ENCODE data around the gene AGAP1. TPM values are rescaled to one million over a fixed set of nuclear protein-coding genes. Genes with fewer than 3 reads are reported as not detected.
"Not testable (repeated sequence)": the region's sequence is repeated elsewhere in the genome, so short reads cannot be mapped to it uniquely, and the experiment has no call there.

Gene AGAP1
- total RNA-seq, 1 donor from 2014 or later: 39.0 TPM

- no peak overlapping the region for H3K27ac Mint-ChIP-seq (ENCODE audit: unreplicated experiment)
- TF ChIP-seq CTCF (IDR thresholded peaks at IDR 0.05): no peak
- peaks cover 12% of the 10 kb centered on the region for H3K9me3 Mint-ChIP-seq (ENCODE audit: low read depth)
- H3K36me3 Mint-ChIP-seq (ENCODE audit: low read depth): peaks cover 7% of the 10 kb centered on the region
- DNase-seq (ENCODE audit: low spot score): no peak
- H3K27me3 Mint-ChIP-seq (ENCODE audit: low read depth): no peaks in the 10 kb centered on the region
- no peak overlapping the region for H3K4me3 Mint-ChIP-seq (ENCODE audit: unreplicated experiment)
- H3K4me1 Mint-ChIP-seq (ENCODE audit: low read depth): peaks cover 6% of the 10 kb centered on the region
Observed at GRCh38 chr2:236057375-236057774, 563.5 kb downstream of the AGAP1 start.

GRCh38 chr2:236061497-236061896, 567.7 kb downstream of the AGAP1 start:
- DNase-seq (ENCODE audit: low spot score): no peak
- H3K36me3 Mint-ChIP-seq (ENCODE audit: low read depth): peaks cover 7% of the 10 kb centered on the region
- peaks cover 12% of the 10 kb centered on the region for H3K9me3 Mint-ChIP-seq (ENCODE audit: low read depth)
- H3K4me1 Mint-ChIP-seq (ENCODE audit: low read depth): no peaks in the 10 kb centered on the region
- no peak for TF ChIP-seq CTCF (IDR thresholded peaks at IDR 0.05)
- no peak overlapping the region for H3K27ac Mint-ChIP-seq (ENCODE audit: unreplicated experiment)
- no peak overlapping the region for H3K4me3 Mint-ChIP-seq (ENCODE audit: unreplicated experiment)
- H3K27me3 Mint-ChIP-seq (ENCODE audit: low read depth): no peaks in the 10 kb centered on the region

- no peaks in the 10 kb centered on the region for H3K4me1 Mint-ChIP-seq (ENCODE audit: low read depth)
- peaks cover 12% of the 10 kb centered on the region for H3K9me3 Mint-ChIP-seq (ENCODE audit: low read depth)
- H3K36me3 Mint-ChIP-seq (ENCODE audit: low read depth): peaks cover 7% of the 10 kb centered on the region
- TF ChIP-seq CTCF (IDR thresholded peaks at IDR 0.05): no peak
- H3K27ac Mint-ChIP-seq (ENCODE audit: unreplicated experiment): no peak overlapping the region
- no peaks in the 10 kb centered on the region for H3K27me3 Mint-ChIP-seq (ENCODE audit: low read depth)
- no peak overlapping the region for H3K4me3 Mint-ChIP-seq (ENCODE audit: unreplicated experiment)
- no peak for DNase-seq (ENCODE audit: low spot score)
Observed at GRCh38 chr2:236061899-236062298, 568.1 kb downstream of the AGAP1 start.

- not testable (repeated sequence) for H3K27ac Mint-ChIP-seq (ENCODE audit: unreplicated experiment); H3K9me3 Mint-ChIP-seq (ENCODE audit: low read depth); H3K4me1 Mint-ChIP-seq (ENCODE audit: low read depth); DNase-seq (ENCODE audit: low spot score); H3K4me3 Mint-ChIP-seq (ENCODE audit: unreplicated experiment); H3K36me3 Mint-ChIP-seq (ENCODE audit: low read depth); H3K27me3 Mint-ChIP-seq (ENCODE audit: low read depth)
Observed at GRCh38 chr2:236062806-236063205, 569.0 kb downstream of the AGAP1 start.

GRCh38 chr2:236063994-236064393, 570.2 kb downstream of the AGAP1 start:
- TF ChIP-seq CTCF (IDR thresholded peaks at IDR 0.05): no peak
- no peak for DNase-seq (ENCODE audit: low spot score)
- Mint-ChIP-seq H3K27ac (ENCODE audit: unreplicated experiment) (no peak overlapping the region), H3K27me3 (ENCODE audit: low read depth) (no peaks in the 10 kb centered on the region), H3K4me1 (ENCODE audit: low read depth) (no peaks in the 10 kb centered on the region), H3K36me3 (ENCODE audit: low read depth) (no peaks in the 10 kb centered on the region), H3K4me3 (ENCODE audit: unreplicated experiment) (no peak overlapping the region), H3K9me3 (ENCODE audit: low read depth) (no peaks in the 10 kb centered on the region)

GRCh38 chr2:236065314-236066160, 571.7 kb downstream of the AGAP1 start:
- H3K36me3 Mint-ChIP-seq (ENCODE audit: low read depth): peaks cover 2% of the 10 kb centered on the region
- no peak overlapping the region for H3K4me3 Mint-ChIP-seq (ENCODE audit: unreplicated experiment)
- no peaks in the 10 kb centered on the region for H3K27me3 Mint-ChIP-seq (ENCODE audit: low read depth)
- H3K27ac Mint-ChIP-seq (ENCODE audit: unreplicated experiment): no peak overlapping the region
- no peaks in the 10 kb centered on the region for H3K9me3 Mint-ChIP-seq (ENCODE audit: low read depth)
- no peaks in the 10 kb centered on the region for H3K4me1 Mint-ChIP-seq (ENCODE audit: low read depth)
- DNase-seq (ENCODE audit: low spot score): no peak
- TF ChIP-seq CTCF (IDR thresholded peaks at IDR 0.05): no peak
